Ovary (tissue), 9 donors: ENCODE measurements around the gene PLEKHF1. TPM values are rescaled to one million over a fixed set of nuclear protein-coding genes. Genes with fewer than 3 reads are reported as not detected.

Experiments used
- DNase-seq, 5 donors: peaks; one replicate each; pipeline ENCODE4 v3.0.0-alpha.2; 2019 to 2020
- H3K27ac ChIP-seq, 2 donors: fragments of 200-600 bp; one replicate each; pipeline versions ENCODE4 v1.5.1 to v1.8.0; 2019 to 2022
- H3K27me3 ChIP-seq: fragments of 200-600 bp; one replicate; pipeline ENCODE4 v1.8.0; 2022
- H3K36me3 ChIP-seq: fragments of 200-600 bp; sonication (generic); one replicate; pipeline ENCODE4 v1.5.1; 2019
- H3K4me1 ChIP-seq: one replicate; pipeline ENCODE4 v1.8.1; 2013; ENCODE audit warnings: mild to moderate bottlenecking, moderate library complexity; ENCODE audit not compliant: insufficient read depth
- H3K4me3 ChIP-seq: fragments of 200-600 bp; sonication (generic); one replicate; pipeline ENCODE4 v1.5.1; 2017
- H3K9me3 ChIP-seq, 2 donors: fragments of 200-600 bp in 1 of 2; sonication (generic) in 1 of 2; one replicate each; pipeline versions ENCODE4 v1.5.1 to v1.8.1; 2013 to 2019; ENCODE audit warnings: mild to moderate bottlenecking in 1 of 2, moderate library complexity in 1 of 2
- CTCF ChIP-seq, 3 donors: fragments of 450-650 bp in 2 of 3; fragments of 200-600 bp in 1 of 3; IDR thresholded peaks; one replicate each; pipeline versions ENCODE4 v1.5.1 to v1.8.0; 2016 to 2022; ENCODE audit warnings: antibody characterized with exemption in 3 of 3, mild to moderate bottlenecking in 1 of 3
- EP300 ChIP-seq: sonication (generic); formaldehyde crosslinking; IDR thresholded peaks from one replicate; pipeline ENCODE4 v1.6.1; 2017; ENCODE audit warnings: antibody characterized with exemption
- POLR2A ChIP-seq: fragments of 450-650 bp; IDR thresholded peaks from one replicate; pipeline ENCODE4 v1.6.1; 2017; ENCODE audit warnings: antibody characterized with exemption, mild to moderate bottlenecking, moderate library complexity
- WGBS, 3 donors: extraction: QIAGEN DNeasy Blood & Tissue Kit in 1 of 3; methylation state at CpG; one replicate each; pipeline versions ENCODE4 v1.1.5 to v1.1.7; 2013 to 2017; 5-methylcytosine and 5-hydroxymethylcytosine counted together
- intact Hi-C, 4 donors: fragments of 100-400 bp; cut with DNase I; formaldehyde crosslinking; loops; one replicate each; pipeline versions ENCODE4 v1.11.0 to v1.15.1; 2022 to 2023
- polyA plus RNA-seq, 2 donors: library from polyadenylated mRNA; stranded (reverse); fragments of 200-250 nt in 1 of 2; fragments of 350-450 nt in 1 of 2; fragmentation: Illumina TruSeq in 1 of 2; extraction: RNeasy Lipid Tissue Mini Kit (QIAGEN cat#74804) in 1 of 2; gene quantifications; one replicate each; pipeline ENCODE4 v1.2.3, GENCODE V29; 2013 to 2014
- total RNA-seq, 7 donors: library from RNA; depleted of rRNA in 2 of 7; stranded (reverse); fragments of >200 nt in 2 of 7; fragmentation: NEBNext Ultra II Directional in 3 of 7; extraction: Animal tissue kit (Norgen Biotek cat#: 25700) in 3 of 7; gene quantifications; one replicate each; pipeline versions ENCODE4 v1.1.0 to v1.2.4, GENCODE V29; 2016 to 2023
- donor health status: DM: no; HTN: no; CAD: no; lungs with moderate emphysema.
- donor health status: DM: no; HTN: no; CAD: no.
- donor health status: Bipolar disorder and iron deficiency.
- donor health status: DM: yes; HTN: yes; CAD: no.
- donor health status: DM: no; HTN: no; CAD: no.
- donor health status: DM: yes; HTN: yes; CAD: no.

The PLEKHF1 gene
- total and polyA plus RNA-seq, 9 donors, result 0.92 to 19.1 (median 13.7) TPM

GRCh38 chr19:29639086-29639485 is 26.2 kb upstream of the PLEKHF1 start:
- no peak for TF ChIP-seq CTCF (IDR thresholded peaks at IDR 0.05)
- TF ChIP-seq EP300, result no peak
- no peak for TF ChIP-seq POLR2A
- no peak for DNase-seq
- no peaks in the 10 kb centered on the region for H3K36me3 ChIP-seq
- 84 to 87% (median 86%) methylated on average over 8 of the region's 8 CpGs for WGBS, 3 donors
- H3K9me3 ChIP-seq, result no peaks in the 10 kb centered on the region
- H3K27ac ChIP-seq, result no peak overlapping the region
- no peaks in the 10 kb centered on the region for H3K4me1 ChIP-seq
- intact Hi-C loops, result no loop called here
- H3K27me3 ChIP-seq, result no peaks in the 10 kb centered on the region
- no peak overlapping the region for H3K4me3 ChIP-seq

- peak in 1 of 5 donors; percentile 17 for DNase-seq
- H3K27me3 ChIP-seq, result no peaks in the 10 kb centered on the region
- 84 to 89% (median 88%) methylated on average over 12 of the region's 12 CpGs for WGBS, 3 donors
- no peak overlapping the region for H3K4me3 ChIP-seq
- H3K27ac ChIP-seq, result no peak overlapping the region
- no peaks in the 10 kb centered on the region for H3K9me3 ChIP-seq
- no peaks in the 10 kb centered on the region for H3K36me3 ChIP-seq
- intact Hi-C loops, result no loop called here
- TF ChIP-seq EP300 (no peak), POLR2A (no peak), CTCF (IDR thresholded peaks at IDR 0.05) (no peak)
- no peaks in the 10 kb centered on the region for H3K4me1 ChIP-seq
Measured at GRCh38 chr19:29640231-29640630, 25.0 kb upstream of the PLEKHF1 start.

GRCh38 chr19:29641597-29641996 is 23.7 kb upstream of the PLEKHF1 start:
- Histone ChIP-seq H3K27ac (no peak overlapping the region), H3K4me3 (no peak overlapping the region), H3K36me3 (no peaks in the 10 kb centered on the region), H3K27me3 (no peaks in the 10 kb centered on the region), H3K4me1 (no peaks in the 10 kb centered on the region), H3K9me3 (no peaks in the 10 kb centered on the region)
- 81 to 91% (median 88%) methylated on average over 2 of the region's 2 CpGs for WGBS, 3 donors
- intact Hi-C loops, result no loop called here
- TF ChIP-seq CTCF (IDR thresholded peaks at IDR 0.05) (no peak), POLR2A (no peak), EP300 (no peak)
- no peak for DNase-seq

- Histone ChIP-seq H3K4me1 (no peaks in the 10 kb centered on the region), H3K9me3 (no peaks in the 10 kb centered on the region), H3K27ac (no peak overlapping the region), H3K36me3 (no peaks in the 10 kb centered on the region), H3K27me3 (no peaks in the 10 kb centered on the region), H3K4me3 (no peak overlapping the region)
- no peak for TF ChIP-seq POLR2A
- no peak for TF ChIP-seq CTCF (IDR thresholded peaks at IDR 0.05)
- no peak for TF ChIP-seq EP300
- peak in 1 of 5 donors; percentile 10 for DNase-seq
- intact Hi-C loops, result no loop called here
- WGBS, 3 donors, result 62 to 71% (median 70%) methylated on average over 7 of the region's 7 CpGs
Measured at GRCh38 chr19:29643361-29643935, 21.8 kb upstream of the PLEKHF1 start.
